MM.1S (cell line): ENCODE measurements around the gene PICALM.

Source experiments
- EZH2phosphoT487 ChIP-seq: fragments of 300-600 bp; sonication (generic); IDR thresholded peaks from 2 replicates; pipeline ENCODE4 v1.6.1; 2018; ENCODE audit warnings: antibody characterized with exemption, low read length
- TF ChIP-seq, protein P1 (sequence below): fragments of 300-600 bp; sonication (generic); IDR thresholded peaks from 2 replicates; pipeline ENCODE4 v1.5.1; 2016; ENCODE audit warnings: antibody characterized with exemption, low read length, mixed read lengths

DNA sequence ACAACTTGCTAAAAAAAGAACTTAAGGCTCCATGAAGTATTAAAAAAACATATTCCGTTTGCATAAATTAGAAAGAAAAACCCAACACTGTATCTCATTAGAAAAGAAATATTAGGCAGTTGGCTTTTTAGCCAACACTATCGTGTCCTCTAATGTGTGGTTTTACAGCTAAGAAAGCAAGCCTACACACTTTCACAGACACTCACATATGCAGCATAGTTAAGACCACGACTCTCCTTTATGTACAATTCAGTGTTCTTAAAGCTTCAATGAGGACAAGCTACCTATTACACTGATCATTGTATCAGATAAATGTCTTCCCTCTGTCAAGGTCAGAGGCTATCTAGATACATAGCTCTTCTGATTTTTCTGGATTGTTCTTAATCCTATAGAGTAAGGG lies 80.1 kb downstream of the PICALM start:
- TF ChIP-seq EZH2phosphoT487 = no peak
- TF ChIP-seq, protein P1, sequence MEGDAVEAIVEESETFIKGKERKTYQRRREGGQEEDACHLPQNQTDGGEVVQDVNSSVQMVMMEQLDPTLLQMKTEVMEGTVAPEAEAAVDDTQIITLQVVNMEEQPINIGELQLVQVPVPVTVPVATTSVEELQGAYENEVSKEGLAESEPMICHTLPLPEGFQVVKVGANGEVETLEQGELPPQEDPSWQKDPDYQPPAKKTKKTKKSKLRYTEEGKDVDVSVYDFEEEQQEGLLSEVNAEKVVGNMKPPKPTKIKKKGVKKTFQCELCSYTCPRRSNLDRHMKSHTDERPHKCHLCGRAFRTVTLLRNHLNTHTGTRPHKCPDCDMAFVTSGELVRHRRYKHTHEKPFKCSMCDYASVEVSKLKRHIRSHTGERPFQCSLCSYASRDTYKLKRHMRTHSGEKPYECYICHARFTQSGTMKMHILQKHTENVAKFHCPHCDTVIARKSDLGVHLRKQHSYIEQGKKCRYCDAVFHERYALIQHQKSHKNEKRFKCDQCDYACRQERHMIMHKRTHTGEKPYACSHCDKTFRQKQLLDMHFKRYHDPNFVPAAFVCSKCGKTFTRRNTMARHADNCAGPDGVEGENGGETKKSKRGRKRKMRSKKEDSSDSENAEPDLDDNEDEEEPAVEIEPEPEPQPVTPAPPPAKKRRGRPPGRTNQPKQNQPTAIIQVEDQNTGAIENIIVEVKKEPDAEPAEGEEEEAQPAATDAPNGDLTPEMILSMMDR = no peak
